Endothelial cell of umbilical vein (primary cell): Measurements from ENCODE around the gene ELOVL2. TPM values are rescaled to one million over a fixed set of nuclear protein-coding genes. Genes with fewer than 3 reads are reported as not detected.

Source experiments
- BruUV-seq: library from RNA; stranded (reverse); fragments of 400-500 nt; replicated peaks from 2 replicates; lab custom pipeline; 2021; lab: Mats Ljungman, UMichigan
- CTCF ChIA-PET: fragments of 300-600, 350-600 bp; sonication (Branson Sonifier 250); formaldehyde crosslinking; loops from one replicate; lab custom pipeline; 2021; ENCODE audit warnings: antibody characterized with exemption, inconsistent platforms; lab: Charles Lee
- POLR2A ChIA-PET: fragments of 300-600, 350-600 bp; sonication (Branson Sonifier 250); formaldehyde crosslinking; loops from one replicate; lab custom pipeline; 2021; ENCODE audit warnings: antibody characterized with exemption, inconsistent platforms; lab: Charles Lee
- DNase-seq: peaks from one replicate; pipeline ENCODE4 v3.0.0-alpha.2; 2011; ENCODE audit warnings: low read depth, low spot score
- FAIRE-seq: peaks from 2 replicates; lab custom pipeline; 2011; peaks lifted over from hg19 to GRCh38; lab: Jason Lieb, UNC
- H2AFZ ChIP-seq: 2 replicates; pipeline ENCODE4 v1.6.0; 2012; ENCODE audit warnings: low read depth, low read length, control low read depth, inconsistent platforms
- H3K27ac ChIP-seq: 2 replicates; pipeline ENCODE4 v1.5.1; 2011; ENCODE audit warnings: low read depth, mild to moderate bottlenecking, control low read depth, low read length, moderate library complexity; ENCODE audit not compliant: insufficient read depth
- H3K27me3 ChIP-seq, 2 experiments: 2 replicates each; pipeline versions ENCODE4 v1.6.0 to v1.6.1; 2011; ENCODE audit warnings: low read length in 2 of 2, mixed read lengths in 1 of 2; ENCODE audit not compliant: control insufficient read depth in 2 of 2, insufficient read depth in 2 of 2
- H3K36me3 ChIP-seq, 2 experiments: 2 replicates in 1 of 2; 3 replicates in 1 of 2; pipeline ENCODE4 v1.5.1; 2011; ENCODE audit warnings: low read length in 2 of 2, mild to moderate bottlenecking in 1 of 2, moderate library complexity in 1 of 2; ENCODE audit not compliant: control insufficient read depth in 2 of 2, insufficient read depth in 2 of 2; ENCODE audit errors: extremely low read depth in 1 of 2
- H3K4me1 ChIP-seq: 3 replicates; pipeline ENCODE4 v1.5.1; 2011; ENCODE audit warnings: mild to moderate bottlenecking, low read length; ENCODE audit not compliant: control insufficient read depth, insufficient read depth; ENCODE audit errors: extremely low read depth
- H3K4me2 ChIP-seq: 2 replicates; pipeline ENCODE4 v1.6.1; 2011; ENCODE audit warnings: low read length, control low read depth, mixed read lengths; ENCODE audit not compliant: insufficient read depth
- H3K4me3 ChIP-seq, 3 experiments: fragments of 200-600 bp in 1 of 3; sonication (generic), shearing (Covaris generic) in 1 of 3; replicated peaks in 1 of 3; 2 replicates each; pipeline ENCODE4 v1.5.1; 2011 to 2016; ENCODE audit warnings: control low read depth in 3 of 3, low read length in 3 of 3, mild to moderate bottlenecking in 2 of 3, inconsistent platforms in 1 of 3, low read depth in 1 of 3, moderate library complexity in 1 of 3; ENCODE audit not compliant: insufficient read depth in 1 of 3
- H3K79me2 ChIP-seq: 2 replicates; pipeline ENCODE4 v1.6.0; 2012; ENCODE audit warnings: low read length, inconsistent platforms; ENCODE audit not compliant: control insufficient read depth, insufficient read depth
- H3K9ac ChIP-seq: replicated peaks from 2 replicates; pipeline ENCODE3; 2011; ENCODE audit warnings: low read length, control low read depth; ENCODE audit not compliant: insufficient read depth; ENCODE audit errors: extremely low read depth
- H3K9me1 ChIP-seq: replicated peaks from 3 replicates; pipeline ENCODE4 v1.6.0; 2011; ENCODE audit warnings: mild to moderate bottlenecking, low read length; ENCODE audit not compliant: control insufficient read depth, insufficient read depth; ENCODE audit errors: extremely low read depth
- H3K9me3 ChIP-seq: replicated peaks from 2 replicates; pipeline ENCODE4 v1.5.1; 2012; ENCODE audit warnings: low read length, inconsistent platforms; ENCODE audit not compliant: control insufficient read depth, insufficient read depth
- H4K20me1 ChIP-seq: replicated peaks from 2 replicates; pipeline ENCODE3; 2011; ENCODE audit warnings: mild to moderate bottlenecking, low read length; ENCODE audit not compliant: control insufficient read depth, insufficient read depth; ENCODE audit errors: extremely low read depth
- EZH2 ChIP-seq: IDR thresholded peaks from 2 replicates; pipeline ENCODE4 v1.6.1; 2012; ENCODE audit warnings: borderline replicate concordance, low read depth, mild to moderate bottlenecking, moderate library complexity, low read length, inconsistent platforms; ENCODE audit not compliant: severe bottlenecking
- FOS ChIP-seq: IDR thresholded peaks from 2 replicates; pipeline ENCODE4 v1.6.1; 2011; ENCODE audit warnings: mild to moderate bottlenecking, low read length, moderate library complexity, borderline replicate concordance; ENCODE audit not compliant: insufficient read depth
- GATA2 ChIP-seq: IDR thresholded peaks from 2 replicates; pipeline ENCODE4 v1.7.0; 2011; ENCODE audit warnings: low read depth, mild to moderate bottlenecking, moderate library complexity, mixed read lengths, low read length; ENCODE audit not compliant: insufficient read length, insufficient read depth
- JUN ChIP-seq: IDR thresholded peaks from 2 replicates; pipeline ENCODE4 v1.6.1; 2011; ENCODE audit warnings: borderline replicate concordance, low read depth; ENCODE audit not compliant: insufficient read length, insufficient read depth
- MYC ChIP-seq: IDR thresholded peaks from one replicate; pipeline ENCODE4 v1.6.1; 2011; ENCODE audit warnings: mild to moderate bottlenecking, low read depth, low read length
- POLR2A ChIP-seq: IDR thresholded peaks from 2 replicates; pipeline ENCODE4 v1.6.1; 2012; ENCODE audit warnings: low read depth, mild to moderate bottlenecking, control low read depth, low read length
- POLR2AphosphoS5 ChIP-seq: IDR thresholded peaks from 2 replicates; pipeline ENCODE4 v1.6.1; 2012; ENCODE audit warnings: low read depth, mild to moderate bottlenecking, control low read depth, low read length, moderate library complexity; ENCODE audit not compliant: insufficient read depth
- dilution Hi-C: fragments of 300-500 bp; cut with MboI; formaldehyde crosslinking; loops from one replicate; pipeline ENCODE4 v1.15.0; 2019; ENCODE audit warnings: low sequenced_read_pairs; ENCODE audit not compliant: extremely low pct_ligation_motif_present
- intact Hi-C: fragments of 100-400 bp; cut with micrococcal nuclease; formaldehyde crosslinking; loops from one replicate; pipeline ENCODE4 v1.10.0; 2022
- polyA plus RNA-seq, 4 experiments: library from polyadenylated mRNA; depleted of rRNA in 3 of 4; stranded (reverse) in 3 of 4; unstranded in 1 of 4; fragments of >200 nt; gene quantifications; 2 replicates each; pipeline versions ENCODE4 v1.2.1 to v1.2.3, GENCODE V29; 2011 to 2012; ENCODE audit warnings: missing spikeins in 1 of 4
- total RNA-seq: library from RNA; stranded (reverse); gene quantifications from 2 replicates; pipeline ENCODE4 v1.2.3, GENCODE V29; 2021
- TF ChIP-seq, protein P1 (sequence below): IDR thresholded peaks from 2 replicates; pipeline ENCODE4 v1.6.1; 2011; ENCODE audit not compliant: insufficient read depth, insufficient read length
- TF ChIP-seq, protein P2 (sequence below), 2 donors: IDR thresholded peaks; 1 replicate in 1 of 2; 2 replicates in 1 of 2; pipeline ENCODE4 v1.5.1; 2011; ENCODE audit warnings: low read length in 2 of 2, mild to moderate bottlenecking in 2 of 2, moderate library complexity in 2 of 2, control low read depth in 1 of 2, inconsistent platforms in 1 of 2, low read depth in 1 of 2; ENCODE audit not compliant: insufficient read depth in 1 of 2; ENCODE audit errors: extremely low read depth in 1 of 2

Gene ELOVL2
- total and polyA plus RNA-seq, 2 donors (not counting 3 experiments of a cell fraction or from before 2014, with no cell fraction given): not detected

DNA sequence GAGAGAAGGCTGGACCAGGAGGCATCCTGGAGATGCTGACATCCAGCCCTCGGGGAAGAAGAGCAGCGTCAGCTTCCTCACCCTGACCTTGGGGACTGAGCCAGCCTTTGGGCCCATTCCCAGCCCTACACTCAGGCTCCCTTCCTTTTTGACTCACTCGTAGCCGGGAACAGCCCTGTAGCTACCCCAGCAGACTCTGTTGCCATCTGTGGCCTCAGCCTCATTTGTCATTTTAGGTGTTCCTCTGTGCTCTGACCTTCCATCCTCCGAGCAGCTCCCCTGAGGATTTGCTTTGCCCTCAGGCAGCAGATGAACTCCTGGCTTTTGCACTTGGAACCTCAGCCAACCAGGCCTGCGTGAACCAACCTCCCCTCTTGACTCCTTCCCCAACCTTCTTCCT lies 67.5 kb downstream of the ELOVL2 start:
- H3K27me3 ChIP-seq: peaks cover 0 to 2% of the 10 kb centered on the region in 2 experiments
- CTCF ChIA-PET: interaction anchor here (1.0 to 1.7 kb wide), 2 partner anchors 13 to 22 kb away, joined by 3 to 5 read pairs; no protein-coding TSS in a partner anchor
- POLR2A ChIA-PET: no interaction called here
- H3K36me3 ChIP-seq: no peaks in the 10 kb centered on the region
- FAIRE-seq (no peak), DNase-seq (no peak)
- dilution Hi-C loops: no loop called here
- no peak overlapping the region for H3K9ac ChIP-seq
- H3K9me1 ChIP-seq: no peaks in the 10 kb centered on the region
- no peak overlapping the region for H3K4me3 ChIP-seq
- H3K27ac ChIP-seq: no peak overlapping the region
- no peaks in the 10 kb centered on the region for H4K20me1 ChIP-seq
- intact Hi-C loops: no loop called here
- H3K4me1 ChIP-seq: no peaks in the 10 kb centered on the region
- H3K4me2 ChIP-seq: no peak overlapping the region
- TF ChIP-seq MYC (no peak), GATA2 (no peak), FOS (no peak), POLR2A (no peak), EZH2 (no peak), POLR2AphosphoS5 (no peak), JUN (no peak)
- TF ChIP-seq, protein P1, sequence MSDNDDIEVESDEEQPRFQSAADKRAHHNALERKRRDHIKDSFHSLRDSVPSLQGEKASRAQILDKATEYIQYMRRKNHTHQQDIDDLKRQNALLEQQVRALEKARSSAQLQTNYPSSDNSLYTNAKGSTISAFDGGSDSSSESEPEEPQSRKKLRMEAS: no peak
- TF ChIP-seq, protein P2, sequence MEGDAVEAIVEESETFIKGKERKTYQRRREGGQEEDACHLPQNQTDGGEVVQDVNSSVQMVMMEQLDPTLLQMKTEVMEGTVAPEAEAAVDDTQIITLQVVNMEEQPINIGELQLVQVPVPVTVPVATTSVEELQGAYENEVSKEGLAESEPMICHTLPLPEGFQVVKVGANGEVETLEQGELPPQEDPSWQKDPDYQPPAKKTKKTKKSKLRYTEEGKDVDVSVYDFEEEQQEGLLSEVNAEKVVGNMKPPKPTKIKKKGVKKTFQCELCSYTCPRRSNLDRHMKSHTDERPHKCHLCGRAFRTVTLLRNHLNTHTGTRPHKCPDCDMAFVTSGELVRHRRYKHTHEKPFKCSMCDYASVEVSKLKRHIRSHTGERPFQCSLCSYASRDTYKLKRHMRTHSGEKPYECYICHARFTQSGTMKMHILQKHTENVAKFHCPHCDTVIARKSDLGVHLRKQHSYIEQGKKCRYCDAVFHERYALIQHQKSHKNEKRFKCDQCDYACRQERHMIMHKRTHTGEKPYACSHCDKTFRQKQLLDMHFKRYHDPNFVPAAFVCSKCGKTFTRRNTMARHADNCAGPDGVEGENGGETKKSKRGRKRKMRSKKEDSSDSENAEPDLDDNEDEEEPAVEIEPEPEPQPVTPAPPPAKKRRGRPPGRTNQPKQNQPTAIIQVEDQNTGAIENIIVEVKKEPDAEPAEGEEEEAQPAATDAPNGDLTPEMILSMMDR (IDR thresholded peaks at IDR 0.05; ENCODE audit: extremely low read depth in 1 of 2, insufficient read depth in 1 of 2, low read depth in 1 of 2, low read length in 2 of 2): no peak
- H3K79me2 ChIP-seq: no peaks in the 10 kb centered on the region
- no peaks in the 10 kb centered on the region for H3K9me3 ChIP-seq
- BruUV-seq: no TSS peak
- H2AFZ ChIP-seq: no peak overlapping the region
